C1 segment of cervical spinal cord (tissue), 14 donors: ENCODE measurements around the gene WDHD1.
"Not testable (repeated sequence)": the region's sequence is repeated elsewhere in the genome, so short reads cannot be mapped to it uniquely, and the experiment has no call there.

ENCODE experiments used
- DNase-seq, 14 donors: peaks; one replicate each; lab custom pipeline; 2025; lab: John Stamatoyannopoulos, UW

Gene WDHD1

GRCh38 chr14:54955143-54955542, 71.8 kb downstream of the WDHD1 start:
- DNase-seq = no peak

GRCh38 chr14:54953609-54954008, 73.3 kb downstream of the WDHD1 start:
- DNase-seq = not testable (repeated sequence)

- not testable (repeated sequence) for DNase-seq
Observed at GRCh38 chr14:54952803-54953202, 74.1 kb downstream of the WDHD1 start.

- no peak for DNase-seq
Observed at GRCh38 chr14:54947230-54947629, 79.7 kb downstream of the WDHD1 start.

- no peak for DNase-seq
Observed at GRCh38 chr14:54946500-54946899, 80.4 kb downstream of the WDHD1 start.

GRCh38 chr14:54944737-54945391, 82.0 kb downstream of the WDHD1 start:
- DNase-seq = no peak

- no peak for DNase-seq
Observed at GRCh38 chr14:54942913-54943312, 84.0 kb downstream of the WDHD1 start.

GRCh38 chr14:54936816-54937215, 90.1 kb downstream of the WDHD1 start:
- DNase-seq = no peak

- no peak for DNase-seq
Observed at GRCh38 chr14:54935958-54936357, 90.9 kb downstream of the WDHD1 start.

- no peak for DNase-seq
Observed at GRCh38 chr14:54935100-54935499, 91.8 kb downstream of the WDHD1 start.

GRCh38 chr14:54933006-54933405, 93.9 kb downstream of the WDHD1 start:
- no peak for DNase-seq

- DNase-seq = no peak
Observed at GRCh38 chr14:54931598-54932340, 95.1 kb downstream of the WDHD1 start.

- no peak for DNase-seq
Observed at GRCh38 chr14:54931101-54931500, 95.8 kb downstream of the WDHD1 start.

- no peak for DNase-seq
Observed at GRCh38 chr14:54929556-54929955, 97.3 kb downstream of the WDHD1 start.

GRCh38 chr14:54928216-54928615, 98.7 kb downstream of the WDHD1 start:
- no peak for DNase-seq

- no peak for DNase-seq
Observed at GRCh38 chr14:54927551-54927950, 99.3 kb downstream of the WDHD1 start.

GRCh38 chr14:54926570-54926969, 100.3 kb downstream of the WDHD1 start:
- not testable (repeated sequence) for DNase-seq

GRCh38 chr14:54922598-54922997, 104.3 kb downstream of the WDHD1 start:
- DNase-seq = no peak

GRCh38 chr14:54920052-54920451, 106.8 kb downstream of the WDHD1 start:
- no peak for DNase-seq

- no peak for DNase-seq
Observed at GRCh38 chr14:54919330-54919729, 107.6 kb downstream of the WDHD1 start.

GRCh38 chr14:54918427-54918826, 108.5 kb downstream of the WDHD1 start:
- DNase-seq = no peak

- no peak for DNase-seq
Observed at GRCh38 chr14:54916101-54916500, 110.8 kb downstream of the WDHD1 start.

GRCh38 chr14:54909817-54910558, 116.9 kb downstream of the WDHD1 start:
- no peak for DNase-seq
